GM12878 (cell line): ENCODE results near the gene NRP1. TPM values are rescaled to one million over a fixed set of nuclear protein-coding genes. Genes with fewer than 3 reads are reported as not detected.

Experiments used
- ATAC-seq: fragments of 200-7000 bp; cut with Tn5 transposase; 3 replicates; pipeline ENCODE4 v1.9.1; 2020; ENCODE audit warnings: mild to moderate bottlenecking, moderate library complexity
- BruUV-seq: library from RNA; stranded (reverse); fragments of 400-500 nt; replicated peaks from 2 replicates; lab custom pipeline; 2021; lab: Mats Ljungman, UMichigan
- CTCF ChIA-PET: fragments of 300-600 bp; sonication (Branson Sonifier 250); formaldehyde crosslinking; extraction: SDS; loops from one replicate; lab custom pipeline; 2021; ENCODE audit warnings: inconsistent platforms; lab: Yijun Ruan, JAX
- POLR2A ChIA-PET: fragments of 350-600 bp; formaldehyde crosslinking; extraction: SDS; loops from one replicate; lab custom pipeline; 2021; ENCODE audit warnings: inconsistent platforms; lab: Charles Lee
- RAD21 ChIA-PET: fragments of 300-600 bp; sonication (Branson Sonifier 250); formaldehyde crosslinking; loops from one replicate; lab custom pipeline; 2023; ENCODE audit warnings: antibody characterized with exemption; ENCODE audit not compliant: unreplicated experiment; lab: Charles Lee
- SMC1A ChIA-PET: fragments of 300-600 bp; sonication (Branson Sonifier 250); formaldehyde crosslinking; loops from one replicate; lab custom pipeline; 2023; ENCODE audit not compliant: unreplicated experiment, uncharacterized antibody; lab: Charles Lee
- DNase-seq: peaks from one replicate; pipeline ENCODE4 v3.0.0-alpha.2; 2011; ENCODE audit warnings: low read depth, low spot score
- FAIRE-seq: peaks from 3 replicates; lab custom pipeline; 2011; peaks lifted over from hg19 to GRCh38; lab: Jason Lieb, UNC
- H2AFZ ChIP-seq: 2 replicates; pipeline ENCODE4 v1.6.0; 2011; ENCODE audit warnings: low read depth, low read length, control low read depth; ENCODE audit not compliant: control insufficient read depth
- H3K27ac ChIP-seq: 2 replicates; pipeline ENCODE4 v1.5.1; 2011; ENCODE audit warnings: control low read depth; ENCODE audit not compliant: control insufficient read depth, insufficient read depth
- H3K27me3 ChIP-seq, 2 experiments: replicated peaks in 1 of 2; 2 replicates each; pipeline versions ENCODE4 v1.6.0 to v1.6.1; 2011; ENCODE audit warnings: low read length in 1 of 2; ENCODE audit not compliant: control insufficient read depth in 2 of 2, insufficient read depth in 2 of 2
- H3K36me3 ChIP-seq, 2 experiments: 2 replicates each; pipeline ENCODE4 v1.5.1; 2011; ENCODE audit warnings: low read length in 1 of 2; ENCODE audit not compliant: control insufficient read depth in 2 of 2, insufficient read depth in 2 of 2
- H3K4me1 ChIP-seq: 2 replicates; pipeline ENCODE4 v1.6.1; 2011; ENCODE audit warnings: mild to moderate bottlenecking, low read length, moderate library complexity, mixed read lengths; ENCODE audit not compliant: control insufficient read depth, insufficient read depth
- H3K4me2 ChIP-seq: 2 replicates; pipeline ENCODE4 v1.6.0; 2011; ENCODE audit warnings: control low read depth; ENCODE audit not compliant: control insufficient read depth, insufficient read depth
- H3K4me3 ChIP-seq: fragments of 200-600 bp; sonication (generic); 2 replicates; pipeline ENCODE4 v1.5.1; 2016
- H3K79me2 ChIP-seq: 2 replicates; pipeline ENCODE4 v1.6.0; 2011; ENCODE audit warnings: low read length; ENCODE audit not compliant: control insufficient read depth, insufficient read depth
- H3K9ac ChIP-seq: 2 replicates; pipeline ENCODE4 v1.8.0; 2011; ENCODE audit warnings: low read length, control low read depth, mixed read lengths; ENCODE audit not compliant: control insufficient read depth, insufficient read depth
- H3K9me3 ChIP-seq: replicated peaks from 3 replicates; pipeline ENCODE4 v1.5.1; 2011; ENCODE audit warnings: mild to moderate bottlenecking, low read length; ENCODE audit not compliant: control insufficient read depth, insufficient read depth
- H4K20me1 ChIP-seq: 2 replicates; pipeline ENCODE4 v1.6.0; 2011; ENCODE audit not compliant: control insufficient read depth, insufficient read depth
- ATF7 ChIP-seq: fragments of 450-650 bp; IDR thresholded peaks from 2 replicates; pipeline ENCODE4 v1.6.1; 2016; ENCODE audit warnings: low read depth, mild to moderate bottlenecking
- BRCA1 ChIP-seq: IDR thresholded peaks from 2 replicates; pipeline ENCODE4 v1.6.1; 2011; ENCODE audit warnings: low read depth, low read length, improper control_type of control experiment
- CHD2 ChIP-seq: IDR thresholded peaks from 2 replicates; pipeline ENCODE4 v1.6.1; 2011; ENCODE audit warnings: low read depth, low read length, improper control_type of control experiment, borderline replicate concordance
- HDAC2 ChIP-seq: fragments of 200-600 bp; sonication (generic); IDR thresholded peaks from 2 replicates; pipeline ENCODE4 v1.6.1; 2017
- IKZF1 ChIP-seq: fragments of 450-650 bp; conservative IDR thresholded peaks from 2 replicates; pipeline ENCODE4 v1.6.1; 2017; ENCODE audit warnings: antibody characterized with exemption, mild to moderate bottlenecking
- TAF1 ChIP-seq: IDR thresholded peaks from 2 replicates; pipeline ENCODE4 v1.6.1; 2011; ENCODE audit warnings: mild to moderate bottlenecking, low read depth, low read length, borderline replicate concordance
- TCF7 ChIP-seq: IDR thresholded peaks from 2 replicates; pipeline ENCODE4 v1.6.1; 2014; ENCODE audit warnings: antibody characterized with exemption, borderline replicate concordance
- WRNIP1 ChIP-seq: IDR thresholded peaks from 2 replicates; pipeline ENCODE4 v1.6.1; 2011; ENCODE audit warnings: low read depth, low read length, improper control_type of control experiment, borderline replicate concordance
- YBX1 ChIP-seq: fragments of 450-650 bp; IDR thresholded peaks from 2 replicates; pipeline ENCODE4 v1.6.1; 2016; ENCODE audit warnings: antibody characterized with exemption
- ZNF622 ChIP-seq: fragments of 450-650 bp; IDR thresholded peaks from 2 replicates; pipeline ENCODE4 v1.6.1; 2017; ENCODE audit warnings: mild to moderate bottlenecking, inconsistent platforms
- WGBS: methylation state at CpG from one replicate; pipeline ENCODE4 v1.1.6; 2016; ENCODE audit warnings: low lambda C conversion rate; ENCODE audit not compliant: insufficient replicate concordance, insufficient coverage; ENCODE audit errors: missing lambda C conversion rate; 5-methylcytosine and 5-hydroxymethylcytosine counted together
- in situ Hi-C: fragments of 300-500 bp; cut with MboI; formaldehyde crosslinking; loops from 9 replicates; pipeline ENCODE4 v1.14.3; 2018; ENCODE audit warnings: mixed read lengths
- intact Hi-C: fragments of 100-400 bp; cut with micrococcal nuclease; formaldehyde crosslinking; loops from one replicate; pipeline ENCODE4 v1.14.2; 2022; ENCODE audit not compliant: unreplicated experiment
- polyA plus RNA-seq, 11 experiments: library from polyadenylated mRNA; depleted of rRNA in 4 of 11; unstranded in 6 of 11; stranded (reverse) in 5 of 11; fragments of >200 nt; fragmentation: Nextera tagmentation in 4 of 11; fragmentation: Illumina TruSeq in 1 of 11; extraction: Ambion mirVana in 4 of 11; extraction: Trizol in 1 of 11; gene quantifications; 1 replicate in 1 of 11; 2 replicates in 10 of 11; pipeline versions ENCODE4 v1.2.1 to v1.2.3, GENCODE V29; 2011 to 2016; ENCODE audit warnings: inconsistent platforms in 2 of 11, missing spikeins in 2 of 11, low read depth in 1 of 11
- total RNA-seq, 4 experiments: library from RNA; depleted of rRNA in 3 of 4; stranded (reverse); fragments of >200 nt in 3 of 4; fragmentation: Illumina TruSeq in 1 of 4; extraction: Trizol in 1 of 4; gene quantifications; 2 replicates each; pipeline versions ENCODE4 v1.2.1 to v1.2.3, GENCODE V29; 2013 to 2021
- TF ChIP-seq, protein P1 (sequence below): fragments of 150-350 bp; IDR thresholded peaks from 2 replicates; pipeline ENCODE4 v1.6.1; 2014; ENCODE audit warnings: mild to moderate bottlenecking, low read depth, low read length
- TF ChIP-seq, protein P2 (sequence below): fragments of 450-650 bp; formaldehyde crosslinking; IDR thresholded peaks from 2 replicates; pipeline ENCODE4 v1.4.0; 2020; ENCODE audit warnings: mild to moderate bottlenecking, moderate library complexity
- TF ChIP-seq, protein P3 (sequence below): fragments of 450-650 bp; IDR thresholded peaks from 2 replicates; pipeline ENCODE4 v1.6.1; 2017; ENCODE audit warnings: mild to moderate bottlenecking, moderate library complexity

NRP1 gene
- total and polyA plus RNA-seq, 10 of the 15 experiments (the other 5 are each of a cell fraction or from before 2014, with no cell fraction given) = 0.11 to 12.1 (median 0.52) TPM

DNA sequence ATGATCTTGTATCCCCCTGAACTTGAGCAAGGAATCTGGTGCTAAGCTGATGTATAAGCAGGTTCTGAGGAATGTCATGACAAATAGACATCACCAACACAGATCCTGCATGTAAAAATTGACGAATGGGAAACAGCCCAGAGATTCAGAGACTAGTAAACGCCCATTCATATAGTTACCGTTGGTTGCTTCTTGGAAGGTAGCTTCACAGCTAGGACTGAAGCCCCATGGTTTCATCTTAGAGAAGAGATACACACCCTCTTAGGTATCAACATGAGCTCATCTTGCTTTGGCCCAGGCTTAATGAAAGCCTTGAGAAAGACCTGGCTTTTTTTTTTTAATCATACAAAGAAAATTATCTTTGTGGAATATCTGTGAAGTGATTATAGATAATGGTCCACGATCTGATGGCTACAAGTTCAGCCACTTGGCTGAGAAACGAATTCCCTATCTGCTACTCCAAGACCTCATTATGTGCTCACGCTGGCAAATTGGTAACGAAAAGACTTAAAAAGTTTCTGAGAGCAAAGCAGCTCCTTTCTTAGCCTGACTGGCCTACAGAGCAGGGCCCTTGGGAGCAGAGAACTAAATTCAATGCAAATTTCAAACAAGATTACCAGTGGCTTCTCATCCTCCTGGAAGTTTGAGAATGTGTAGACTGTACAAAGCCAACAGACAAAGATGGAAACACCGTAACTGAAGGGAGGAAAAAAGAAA lies 181.1 kb downstream of the NRP1 start:
- no peak for DNase-seq
- no peaks in the 10 kb centered on the region for H3K4me1 ChIP-seq
- intact Hi-C loops = no loop called here
- no peaks in the 10 kb centered on the region for H4K20me1 ChIP-seq
- no peaks in the 10 kb centered on the region for H3K9me3 ChIP-seq
- in situ Hi-C loops = loop anchor here (10.0 kb wide), 1 partner anchor 359 kb away; no protein-coding TSS in a partner anchor
- H3K27me3 ChIP-seq = no peaks in the 10 kb centered on the region
- no peak overlapping the region; the same call in 1 of the 2 replicates for H3K4me3 ChIP-seq
- BruUV-seq = no TSS peak
- FAIRE-seq = no peak
- no peak overlapping the region for H3K9ac ChIP-seq
- TF ChIP-seq, protein P1, sequence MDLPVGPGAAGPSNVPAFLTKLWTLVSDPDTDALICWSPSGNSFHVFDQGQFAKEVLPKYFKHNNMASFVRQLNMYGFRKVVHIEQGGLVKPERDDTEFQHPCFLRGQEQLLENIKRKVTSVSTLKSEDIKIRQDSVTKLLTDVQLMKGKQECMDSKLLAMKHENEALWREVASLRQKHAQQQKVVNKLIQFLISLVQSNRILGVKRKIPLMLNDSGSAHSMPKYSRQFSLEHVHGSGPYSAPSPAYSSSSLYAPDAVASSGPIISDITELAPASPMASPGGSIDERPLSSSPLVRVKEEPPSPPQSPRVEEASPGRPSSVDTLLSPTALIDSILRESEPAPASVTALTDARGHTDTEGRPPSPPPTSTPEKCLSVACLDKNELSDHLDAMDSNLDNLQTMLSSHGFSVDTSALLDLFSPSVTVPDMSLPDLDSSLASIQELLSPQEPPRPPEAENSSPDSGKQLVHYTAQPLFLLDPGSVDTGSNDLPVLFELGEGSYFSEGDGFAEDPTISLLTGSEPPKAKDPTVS = no peak
- TF ChIP-seq CHD2 (no peak), HDAC2 (no peak), ATF7 (no peak), TAF1 (no peak), YBX1 (no peak), IKZF1 (no peak), ZNF622 (no peak), WRNIP1 (no peak), TCF7 (no peak), BRCA1 (no peak)
- TF ChIP-seq, protein P2, sequence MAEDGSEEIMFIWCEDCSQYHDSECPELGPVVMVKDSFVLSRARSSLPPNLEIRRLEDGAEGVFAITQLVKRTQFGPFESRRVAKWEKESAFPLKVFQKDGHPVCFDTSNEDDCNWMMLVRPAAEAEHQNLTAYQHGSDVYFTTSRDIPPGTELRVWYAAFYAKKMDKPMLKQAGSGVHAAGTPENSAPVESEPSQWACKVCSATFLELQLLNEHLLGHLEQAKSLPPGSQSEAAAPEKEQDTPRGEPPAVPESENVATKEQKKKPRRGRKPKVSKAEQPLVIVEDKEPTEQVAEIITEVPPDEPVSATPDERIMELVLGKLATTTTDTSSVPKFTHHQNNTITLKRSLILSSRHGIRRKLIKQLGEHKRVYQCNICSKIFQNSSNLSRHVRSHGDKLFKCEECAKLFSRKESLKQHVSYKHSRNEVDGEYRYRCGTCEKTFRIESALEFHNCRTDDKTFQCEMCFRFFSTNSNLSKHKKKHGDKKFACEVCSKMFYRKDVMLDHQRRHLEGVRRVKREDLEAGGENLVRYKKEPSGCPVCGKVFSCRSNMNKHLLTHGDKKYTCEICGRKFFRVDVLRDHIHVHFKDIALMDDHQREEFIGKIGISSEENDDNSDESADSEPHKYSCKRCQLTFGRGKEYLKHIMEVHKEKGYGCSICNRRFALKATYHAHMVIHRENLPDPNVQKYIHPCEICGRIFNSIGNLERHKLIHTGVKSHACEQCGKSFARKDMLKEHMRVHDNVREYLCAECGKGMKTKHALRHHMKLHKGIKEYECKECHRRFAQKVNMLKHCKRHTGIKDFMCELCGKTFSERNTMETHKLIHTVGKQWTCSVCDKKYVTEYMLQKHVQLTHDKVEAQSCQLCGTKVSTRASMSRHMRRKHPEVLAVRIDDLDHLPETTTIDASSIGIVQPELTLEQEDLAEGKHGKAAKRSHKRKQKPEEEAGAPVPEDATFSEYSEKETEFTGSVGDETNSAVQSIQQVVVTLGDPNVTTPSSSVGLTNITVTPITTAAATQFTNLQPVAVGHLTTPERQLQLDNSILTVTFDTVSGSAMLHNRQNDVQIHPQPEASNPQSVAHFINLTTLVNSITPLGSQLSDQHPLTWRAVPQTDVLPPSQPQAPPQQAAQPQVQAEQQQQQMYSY = no peak
- TF ChIP-seq, protein P3, sequence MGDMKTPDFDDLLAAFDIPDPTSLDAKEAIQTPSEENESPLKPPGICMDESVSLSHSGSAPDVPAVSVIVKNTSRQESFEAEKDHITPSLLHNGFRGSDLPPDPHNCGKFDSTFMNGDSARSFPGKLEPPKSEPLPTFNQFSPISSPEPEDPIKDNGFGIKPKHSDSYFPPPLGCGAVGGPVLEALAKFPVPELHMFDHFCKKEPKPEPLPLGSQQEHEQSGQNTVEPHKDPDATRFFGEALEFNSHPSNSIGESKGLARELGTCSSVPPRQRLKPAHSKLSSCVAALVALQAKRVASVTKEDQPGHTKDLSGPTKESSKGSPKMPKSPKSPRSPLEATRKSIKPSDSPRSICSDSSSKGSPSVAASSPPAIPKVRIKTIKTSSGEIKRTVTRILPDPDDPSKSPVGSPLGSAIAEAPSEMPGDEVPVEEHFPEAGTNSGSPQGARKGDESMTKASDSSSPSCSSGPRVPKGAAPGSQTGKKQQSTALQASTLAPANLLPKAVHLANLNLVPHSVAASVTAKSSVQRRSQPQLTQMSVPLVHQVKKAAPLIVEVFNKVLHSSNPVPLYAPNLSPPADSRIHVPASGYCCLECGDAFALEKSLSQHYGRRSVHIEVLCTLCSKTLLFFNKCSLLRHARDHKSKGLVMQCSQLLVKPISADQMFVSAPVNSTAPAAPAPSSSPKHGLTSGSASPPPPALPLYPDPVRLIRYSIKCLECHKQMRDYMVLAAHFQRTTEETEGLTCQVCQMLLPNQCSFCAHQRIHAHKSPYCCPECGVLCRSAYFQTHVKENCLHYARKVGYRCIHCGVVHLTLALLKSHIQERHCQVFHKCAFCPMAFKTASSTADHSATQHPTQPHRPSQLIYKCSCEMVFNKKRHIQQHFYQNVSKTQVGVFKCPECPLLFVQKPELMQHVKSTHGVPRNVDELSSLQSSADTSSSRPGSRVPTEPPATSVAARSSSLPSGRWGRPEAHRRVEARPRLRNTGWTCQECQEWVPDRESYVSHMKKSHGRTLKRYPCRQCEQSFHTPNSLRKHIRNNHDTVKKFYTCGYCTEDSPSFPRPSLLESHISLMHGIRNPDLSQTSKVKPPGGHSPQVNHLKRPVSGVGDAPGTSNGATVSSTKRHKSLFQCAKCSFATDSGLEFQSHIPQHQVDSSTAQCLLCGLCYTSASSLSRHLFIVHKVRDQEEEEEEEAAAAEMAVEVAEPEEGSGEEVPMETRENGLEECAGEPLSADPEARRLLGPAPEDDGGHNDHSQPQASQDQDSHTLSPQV = no peak
- no peaks in the 10 kb centered on the region for H3K79me2 ChIP-seq
- CTCF ChIA-PET = interaction anchor here (0.6 to 1.2 kb wide), 2 partner anchors 11 to 143 kb away, joined by 3 to 4 read pairs; no protein-coding TSS in a partner anchor
- no peak overlapping the region for H3K27ac ChIP-seq
- no peaks in the 10 kb centered on the region for H3K36me3 ChIP-seq
- POLR2A ChIA-PET = no interaction called here
- H2AFZ ChIP-seq = no peak overlapping the region
- no peak for ATAC-seq
- RAD21 ChIA-PET = no interaction called here
- no peak overlapping the region for H3K4me2 ChIP-seq
- 29% methylated on average over 8 of the region's 8 CpGs for WGBS
- SMC1A ChIA-PET = interaction anchor here (1.0 to 1.5 kb wide), 2 partner anchors 62 to 144 kb away, joined by 4 to 5 read pairs; no protein-coding TSS in a partner anchor
